Forelimb muscle (tissue), 1 donor: ENCODE results near the gene ASIC3. TPM values are rescaled to one million over a fixed set of nuclear protein-coding genes. Genes with fewer than 3 reads are reported as not detected.

ENCODE experiments used
- DNase-seq: peaks from one replicate; pipeline ENCODE4 v3.0.0-alpha.2; 2013; ENCODE audit warnings: low read depth
- polyA plus RNA-seq: library from polyadenylated mRNA; unstranded; fragments of 120-200 nt; gene quantifications from one replicate; pipeline ENCODE4 v1.2.1, GENCODE V29; 2013; ENCODE audit not compliant: insufficient read length

ASIC3 gene
- polyA plus RNA-seq, 1 donor: 6.8 TPM

DNA sequence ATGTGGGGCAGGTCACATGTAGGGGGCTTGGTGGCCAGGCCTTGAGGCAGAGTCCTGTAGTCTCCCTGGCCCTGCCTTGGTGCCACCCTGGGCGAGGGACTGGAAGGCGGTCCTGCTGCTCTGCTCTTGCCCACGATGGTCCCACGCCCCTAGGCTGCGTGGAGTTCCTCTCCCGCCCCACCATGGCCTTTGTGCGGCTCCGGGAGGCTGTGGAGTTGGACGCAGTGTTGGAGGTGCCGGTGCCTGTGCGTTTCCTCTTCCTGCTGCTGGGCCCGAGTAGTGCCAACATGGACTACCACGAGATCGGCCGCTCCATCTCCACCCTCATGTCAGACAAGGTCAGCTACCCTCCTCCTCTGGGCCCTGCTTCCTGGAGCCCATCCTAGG is 22.2 kb downstream of the ASIC3 start:
- DNase-seq: no peak

DNA sequence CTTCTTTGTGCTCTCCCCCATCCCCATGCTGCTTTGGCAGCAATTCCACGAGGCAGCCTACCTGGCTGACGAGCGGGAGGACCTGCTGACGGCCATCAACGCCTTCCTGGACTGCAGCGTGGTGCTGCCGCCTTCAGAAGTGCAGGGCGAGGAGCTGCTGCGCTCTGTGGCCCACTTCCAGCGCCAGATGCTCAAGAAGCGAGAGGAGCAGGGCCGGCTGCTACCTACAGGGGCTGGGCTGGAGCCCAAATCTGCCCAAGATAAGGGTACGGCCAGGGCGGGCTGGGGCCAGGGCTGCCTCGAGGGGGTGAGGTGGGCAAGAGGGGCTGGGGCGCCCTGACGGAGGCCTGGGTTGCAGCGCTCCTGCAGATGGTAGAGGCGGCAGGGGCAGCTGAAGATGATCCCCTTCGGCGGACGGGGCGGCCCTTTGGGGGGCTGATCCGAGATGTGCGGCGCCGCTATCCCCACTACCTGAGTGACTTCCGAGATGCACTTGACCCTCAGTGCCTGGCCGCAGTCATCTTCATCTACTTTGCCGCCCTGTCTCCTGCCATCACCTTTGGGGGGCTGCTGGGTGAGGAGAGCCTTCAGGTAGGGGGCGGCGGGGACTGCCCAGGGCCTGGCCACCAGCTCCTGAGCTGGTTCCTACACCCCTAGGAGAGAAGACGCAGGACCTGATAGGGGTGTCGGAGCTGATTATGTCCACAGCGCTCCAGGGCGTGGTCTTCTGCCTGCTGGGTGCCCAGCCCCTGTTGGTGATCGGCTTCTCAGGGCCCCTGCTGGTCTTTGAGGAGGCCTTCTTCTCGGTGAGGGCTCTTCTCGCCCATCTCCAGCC is 22.9 kb downstream of the ASIC3 start:
- DNase-seq: no peak

DNA sequence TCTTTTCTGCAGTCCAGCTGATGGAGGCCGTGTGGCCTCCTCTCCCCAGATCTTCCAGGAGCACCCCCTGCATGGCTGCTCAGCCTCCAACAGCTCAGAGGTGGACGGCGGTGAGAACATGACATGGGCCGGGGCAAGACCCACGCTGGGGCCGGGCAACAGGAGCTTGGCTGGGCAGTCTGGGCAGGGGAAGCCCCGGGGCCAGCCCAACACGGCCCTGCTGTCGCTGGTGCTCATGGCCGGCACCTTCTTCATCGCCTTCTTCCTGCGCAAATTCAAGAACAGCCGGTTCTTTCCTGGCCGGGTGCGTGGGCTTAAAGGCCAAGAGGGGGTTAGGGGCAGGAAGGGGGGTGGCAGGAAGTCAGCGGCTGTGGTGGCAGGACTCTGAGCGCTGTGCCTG is 25.7 kb downstream of the ASIC3 start:
- no peak for DNase-seq

DNA sequence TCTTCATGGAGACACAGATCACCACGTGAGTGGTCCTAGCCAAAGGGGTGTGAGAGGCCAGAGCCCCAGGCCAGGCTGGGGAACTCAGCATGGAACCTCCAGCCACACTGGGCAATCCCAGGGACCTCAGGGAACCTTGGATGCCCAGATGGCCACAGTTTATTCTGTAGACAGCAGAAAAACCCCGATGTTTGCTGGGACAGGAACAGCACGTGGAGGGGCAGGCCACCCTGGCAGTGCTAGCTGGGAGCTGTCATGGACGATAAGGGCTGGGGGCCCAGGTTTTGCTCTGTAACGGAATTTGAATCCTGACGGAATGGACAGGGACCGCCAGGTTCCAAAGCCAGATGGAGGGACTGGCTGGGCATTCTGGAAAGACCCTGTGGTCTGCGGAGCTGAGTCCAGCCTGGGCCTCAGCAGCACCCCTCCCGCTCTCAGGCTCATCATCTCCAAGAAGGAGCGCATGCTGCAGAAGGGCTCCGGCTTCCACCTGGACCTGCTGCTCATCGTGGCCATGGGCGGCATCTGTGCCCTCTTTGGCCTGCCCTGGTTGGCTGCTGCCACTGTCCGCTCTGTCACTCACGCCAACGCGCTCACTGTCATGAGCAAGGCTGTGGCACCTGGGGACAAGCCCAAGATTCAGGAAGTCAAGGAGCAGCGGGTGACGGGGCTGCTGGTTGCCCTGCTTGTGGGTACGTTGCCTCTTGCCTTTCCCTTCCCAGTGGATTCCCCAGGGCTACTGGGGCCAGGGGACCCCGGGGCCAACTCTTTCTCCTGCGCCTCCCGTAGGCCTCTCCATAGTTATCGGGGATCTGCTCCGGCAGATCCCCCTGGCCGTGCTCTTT is 26.7 kb downstream of the ASIC3 start:
- DNase-seq: no peak

DNA sequence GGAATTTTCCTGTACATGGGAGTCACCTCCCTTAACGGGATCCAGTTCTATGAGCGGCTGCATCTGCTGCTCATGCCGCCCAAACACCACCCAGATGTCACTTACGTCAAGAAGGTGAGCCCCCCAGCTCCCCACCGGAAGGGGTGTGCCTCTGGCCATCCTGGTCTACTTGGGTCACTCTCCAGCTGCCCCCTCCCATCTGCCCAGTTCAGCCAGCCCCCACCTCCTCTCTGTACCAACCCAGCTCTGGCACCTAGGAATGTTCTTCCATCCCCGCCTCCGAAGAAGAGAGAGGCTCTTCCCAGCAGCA is 27.3 kb downstream of the ASIC3 start:
- no peak for DNase-seq

DNA sequence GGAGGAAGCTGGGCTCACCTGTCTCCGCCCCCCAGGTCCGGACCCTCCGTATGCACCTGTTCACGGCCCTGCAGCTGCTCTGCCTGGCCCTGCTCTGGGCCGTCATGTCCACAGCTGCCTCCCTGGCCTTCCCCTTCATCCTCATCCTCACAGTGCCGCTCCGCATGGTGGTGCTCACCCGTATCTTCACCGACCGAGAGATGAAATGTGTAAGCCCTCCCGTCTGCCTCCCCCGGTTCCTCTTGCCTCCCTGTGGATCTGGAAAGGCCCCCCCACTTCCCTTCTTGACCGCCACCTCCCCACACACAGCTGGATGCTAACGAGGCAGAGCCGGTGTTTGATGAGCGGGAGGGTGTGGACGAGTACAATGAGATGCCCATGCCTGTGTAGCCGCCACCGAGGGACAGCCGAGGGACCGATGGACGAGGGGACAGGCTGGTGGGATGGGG is 27.7 kb downstream of the ASIC3 start:
- DNase-seq: no peak

DNA sequence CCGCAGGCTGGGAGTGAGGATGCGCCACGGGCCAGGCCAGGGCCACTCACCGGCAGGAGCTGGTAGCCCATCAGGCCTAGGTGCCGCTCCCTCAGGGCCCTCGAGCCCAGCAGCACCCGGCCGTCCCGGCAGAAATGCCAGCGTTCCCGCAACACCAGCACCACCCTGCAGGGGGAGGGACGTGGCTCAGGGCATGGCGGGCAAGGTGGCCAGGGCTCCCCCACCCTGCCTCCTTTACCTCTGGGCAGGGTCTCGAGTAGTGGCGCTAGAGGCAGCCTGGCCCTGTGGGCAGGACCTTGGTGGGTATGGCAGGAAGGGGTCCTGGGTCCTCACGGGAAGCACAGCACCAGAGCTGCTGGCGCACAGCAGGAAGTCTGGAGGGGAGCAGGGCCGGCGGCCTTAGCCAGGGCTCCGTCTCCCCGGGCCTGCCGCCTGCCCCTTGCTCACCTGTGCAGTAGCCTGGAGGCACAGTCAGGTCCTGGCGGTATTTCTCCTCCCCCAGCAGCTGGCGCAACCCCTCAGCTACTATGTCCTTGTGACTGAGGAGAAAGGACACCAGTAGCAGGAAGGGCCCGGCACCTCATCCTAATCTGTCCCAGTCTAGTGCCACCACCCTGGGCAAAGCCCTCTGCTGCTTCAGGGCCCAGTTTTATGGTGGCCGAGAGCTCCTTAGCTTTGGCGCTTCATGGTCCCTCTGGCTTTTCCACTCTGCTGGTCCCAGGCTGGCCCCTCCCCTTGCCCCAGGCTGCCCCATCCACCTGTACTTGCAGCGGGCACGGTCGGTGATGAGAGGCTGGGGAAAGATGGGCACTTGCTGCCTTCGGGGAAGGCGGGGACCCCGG is 28.8 kb downstream of the ASIC3 start:
- no peak for DNase-seq

DNA sequence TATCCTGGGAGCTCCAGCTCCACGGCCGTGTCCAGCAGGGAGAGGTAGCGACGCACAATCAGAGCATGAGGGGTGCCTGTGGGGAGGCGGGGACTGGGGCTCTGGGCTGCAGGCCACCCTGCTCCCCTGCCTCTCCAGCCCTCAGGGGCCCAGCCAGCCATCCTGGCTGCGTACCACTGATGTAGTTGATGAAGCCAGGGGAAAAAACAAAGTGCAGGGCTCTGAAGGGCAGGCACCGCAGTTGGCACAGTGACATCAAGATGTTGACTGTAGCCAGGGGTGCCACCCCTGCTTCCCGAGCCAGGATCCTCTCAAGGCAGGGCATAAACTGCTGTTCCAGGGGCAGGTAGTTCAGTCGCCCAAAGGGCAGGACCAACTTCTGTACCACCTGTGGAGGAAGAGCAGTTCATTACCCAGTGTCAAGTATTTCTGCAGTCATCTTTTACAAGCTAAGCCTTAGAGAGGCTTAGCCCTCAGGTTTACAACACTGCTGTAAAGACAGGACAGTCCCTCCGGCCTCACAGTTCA is 29.4 kb downstream of the ASIC3 start:
- no peak for DNase-seq

DNA sequence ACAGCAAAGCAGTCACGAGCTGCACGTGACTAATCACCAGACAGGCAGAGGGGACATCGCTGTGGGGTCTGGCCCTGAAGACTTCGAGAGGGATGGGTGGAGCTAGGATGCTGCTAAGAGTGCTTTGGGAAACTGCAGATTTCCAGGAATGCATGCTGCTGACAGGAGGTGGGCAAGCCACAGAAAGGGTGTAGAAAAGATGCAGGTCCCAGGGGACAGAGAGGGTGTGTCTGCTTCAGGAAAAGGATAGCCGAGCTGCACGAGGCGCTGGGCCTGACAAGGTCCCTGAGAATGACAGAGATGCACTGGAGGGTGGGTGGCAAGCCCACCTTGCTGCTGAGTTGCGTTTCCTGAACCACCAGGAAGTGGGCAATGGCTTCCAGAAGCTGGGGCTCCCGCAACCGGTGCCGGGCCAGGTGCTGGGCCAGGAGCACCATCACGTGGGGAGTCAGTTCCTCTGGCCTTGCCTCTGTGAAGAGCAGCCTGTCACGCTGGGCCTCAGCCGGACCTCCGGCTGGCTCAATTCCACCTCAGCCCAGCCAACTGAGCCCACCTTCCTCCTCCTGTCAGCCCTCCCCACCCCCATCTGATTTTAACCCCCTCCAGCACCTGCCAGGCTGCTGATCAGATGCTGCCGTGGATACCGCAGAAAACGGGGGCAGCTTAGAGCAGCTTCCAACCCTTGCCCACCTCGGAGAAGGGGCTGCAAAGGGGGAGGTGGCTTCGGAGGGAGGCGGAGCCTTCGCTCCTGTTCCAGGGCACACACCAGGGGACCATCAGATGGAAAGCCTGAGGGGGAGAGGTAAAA is 30.1 kb downstream of the ASIC3 start:
- DNase-seq: no peak

DNA sequence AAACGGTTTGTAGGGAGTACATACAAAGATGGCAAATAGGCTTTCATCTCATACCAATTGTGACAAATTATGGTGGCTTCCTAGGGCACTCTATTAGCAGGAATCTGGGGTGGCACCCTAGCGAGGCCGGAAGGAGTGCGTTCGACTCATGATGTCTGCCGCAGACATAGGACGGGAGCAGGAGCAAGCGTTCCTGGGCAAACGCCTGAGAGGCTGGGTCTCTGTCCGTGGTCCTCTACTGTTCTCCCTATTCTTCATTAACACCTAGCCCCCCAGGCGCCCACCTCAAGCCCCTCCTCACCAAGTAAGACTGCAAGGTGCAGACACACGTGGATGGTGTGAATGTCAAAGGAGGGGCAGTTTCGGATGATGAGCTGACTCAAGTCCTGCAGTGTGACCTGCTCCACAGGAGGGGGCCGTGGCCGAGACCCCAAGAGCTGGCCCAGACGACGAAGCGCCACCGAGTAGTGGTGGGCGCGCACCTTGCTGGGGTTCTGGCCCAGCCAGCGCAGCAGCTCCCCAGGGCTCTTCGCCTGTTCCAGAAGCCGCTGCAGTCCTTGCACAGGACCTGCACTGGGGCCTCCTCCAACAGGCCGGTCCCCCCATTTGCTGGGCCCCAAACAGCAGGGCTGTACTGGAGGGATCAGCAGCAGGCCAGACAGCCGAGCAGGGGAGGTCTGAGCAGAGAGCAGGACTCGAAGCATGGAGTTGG is 31.0 kb downstream of the ASIC3 start:
- DNase-seq: no peak

DNA sequence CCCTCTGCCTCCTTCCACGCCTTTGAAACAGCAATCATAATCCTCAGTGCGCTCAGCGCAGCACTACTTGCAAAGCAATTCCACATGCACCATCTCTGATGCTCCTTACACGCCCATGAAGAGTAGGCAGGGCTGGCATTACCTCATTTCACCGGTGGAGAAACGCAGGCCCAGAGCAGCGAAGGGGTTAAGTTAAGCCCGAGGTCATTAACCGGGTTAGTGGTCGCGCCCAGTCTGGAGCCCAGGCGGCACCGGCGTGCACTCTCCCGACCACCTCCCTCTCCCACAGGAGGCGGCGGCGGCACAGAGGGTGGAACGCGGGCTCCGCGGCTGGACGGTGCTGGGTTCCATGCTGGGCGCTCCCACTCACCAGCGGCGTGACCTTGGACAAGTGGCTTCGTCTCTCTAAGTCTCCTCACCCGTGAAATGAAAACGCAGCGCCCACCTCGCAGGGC is 31.8 kb downstream of the ASIC3 start:
- DNase-seq: no peak

DNA sequence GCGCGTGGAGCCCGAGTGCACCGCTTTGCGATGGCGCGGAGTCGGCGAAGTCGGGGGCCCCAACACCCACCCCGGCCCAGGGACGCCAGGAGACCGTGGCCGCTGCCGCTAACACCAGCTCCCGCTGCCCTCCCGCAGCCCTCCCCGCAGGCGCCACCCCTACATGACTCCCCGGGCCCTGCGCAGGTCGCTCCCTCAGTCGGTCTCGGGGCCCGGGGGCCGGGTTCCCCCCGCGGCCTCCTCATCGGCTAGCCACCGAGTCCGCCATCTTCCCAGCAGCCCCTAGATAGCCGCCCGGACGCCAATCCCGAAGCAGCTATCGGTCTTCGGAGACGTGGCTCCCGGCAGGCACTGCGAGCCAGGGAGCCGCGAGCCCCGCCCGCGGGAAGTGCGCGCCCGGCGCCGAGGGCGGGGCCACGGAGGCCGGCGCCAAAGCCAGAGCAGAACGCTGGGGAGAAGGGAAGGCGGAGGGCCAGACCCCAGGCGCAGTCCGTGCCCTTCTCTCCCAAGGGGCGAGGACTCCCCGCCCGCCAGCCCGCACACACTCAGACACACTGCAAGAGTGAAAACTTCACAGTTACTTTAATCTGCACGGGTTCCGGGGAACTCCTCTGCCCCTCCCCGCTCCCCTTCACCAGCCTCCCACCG is 32.3 kb downstream of the ASIC3 start, which contains the start of gene FASTK:
Gene FASTK, minus strand, starts transcription at position 288 of the 648 bp plus-strand sequence. Its CDS starts 43 bp downstream, at position 245.
- peak; percentile 79 for DNase-seq

DNA sequence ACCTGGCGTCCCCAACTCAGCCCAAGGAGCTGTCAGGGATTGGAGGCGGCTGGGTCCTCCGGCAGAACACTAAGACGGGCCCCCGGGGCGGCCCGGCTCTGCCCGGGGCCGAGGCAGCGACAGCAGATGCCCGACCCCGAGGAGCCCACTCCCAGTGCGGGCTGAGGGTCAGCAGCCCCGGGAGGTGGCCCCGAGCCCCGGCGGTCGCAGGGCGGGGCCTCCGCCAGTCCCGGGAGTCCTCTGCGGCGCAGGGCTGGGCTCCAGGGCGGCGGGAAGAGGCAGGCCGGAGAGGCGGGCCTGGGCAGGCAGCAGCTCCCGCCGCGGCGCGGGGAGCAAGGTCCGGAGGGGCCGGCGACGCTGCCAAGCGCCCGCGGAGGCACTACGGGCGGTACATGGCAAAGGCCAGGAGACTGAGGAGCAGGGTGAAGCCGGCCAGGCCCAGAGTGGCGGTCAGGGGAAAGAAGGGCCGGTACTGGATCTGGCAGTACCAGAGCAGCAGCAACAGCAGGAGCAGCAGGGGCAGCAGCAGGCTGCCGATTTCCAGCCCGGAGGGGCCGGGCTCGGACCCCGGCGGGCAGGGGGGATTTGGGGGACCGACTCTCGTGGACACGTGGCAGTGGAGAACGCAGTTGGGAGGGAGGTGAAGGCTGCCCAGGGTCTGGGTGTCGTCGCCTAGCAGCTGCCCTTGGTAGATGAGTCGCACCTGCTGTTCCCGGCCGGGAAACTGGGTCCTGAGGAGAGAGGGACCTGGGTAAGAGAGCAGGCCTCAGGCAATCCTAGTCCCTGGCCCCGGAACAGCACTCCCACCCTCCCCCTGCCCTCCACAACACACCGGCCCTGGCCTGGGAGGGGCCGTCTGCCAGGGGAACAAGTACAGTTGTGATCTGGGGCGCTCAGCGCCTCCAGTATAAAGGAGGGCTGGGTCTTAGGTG is 33.1 kb downstream of the ASIC3 start:
- no peak for DNase-seq

DNA sequence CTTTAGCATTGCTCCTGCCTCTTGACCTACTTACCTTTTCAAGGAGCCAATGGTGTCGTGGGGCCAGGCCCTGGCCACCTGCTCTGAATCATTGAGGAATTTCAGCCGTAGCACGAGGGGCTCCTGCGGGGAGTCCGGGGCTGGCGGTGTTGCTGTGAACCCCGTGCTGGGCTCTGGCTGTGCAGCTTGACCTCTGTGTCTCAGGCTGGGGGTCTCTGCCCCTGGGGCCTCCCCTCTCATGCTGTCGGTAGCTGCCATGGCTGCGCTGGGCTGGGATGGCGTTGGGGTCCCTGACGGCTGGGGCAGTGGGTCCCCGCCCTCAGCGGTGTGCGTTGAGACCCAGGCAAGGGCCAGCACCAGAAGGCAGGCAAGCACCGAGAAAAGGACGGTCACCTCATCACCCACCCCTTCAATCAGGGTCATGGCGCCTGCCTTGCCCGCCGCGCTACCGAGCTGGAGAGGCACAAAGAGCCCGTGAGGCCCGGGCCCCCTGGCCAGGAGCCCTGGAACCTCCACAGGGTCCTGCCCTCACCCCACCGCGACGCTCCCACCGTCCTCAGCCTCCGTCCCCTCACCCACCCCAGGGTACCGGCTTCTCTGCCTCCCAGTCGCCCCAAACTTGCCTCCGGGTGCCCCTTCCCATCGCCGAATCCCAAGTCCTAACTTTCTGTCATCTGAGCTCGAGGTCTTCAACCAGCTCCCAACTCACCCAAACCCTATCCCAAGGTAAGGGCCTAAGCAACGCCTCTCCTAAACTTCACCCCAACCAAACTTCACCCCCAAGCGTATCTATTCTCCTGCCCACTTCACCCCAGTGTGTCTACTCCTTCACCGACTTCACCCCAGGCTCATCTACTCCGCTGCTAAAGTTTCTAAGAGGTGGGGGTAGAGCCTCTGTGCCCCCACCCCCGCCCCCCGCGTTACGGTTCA is 34.1 kb downstream of the ASIC3 start:
- no peak for DNase-seq

DNA sequence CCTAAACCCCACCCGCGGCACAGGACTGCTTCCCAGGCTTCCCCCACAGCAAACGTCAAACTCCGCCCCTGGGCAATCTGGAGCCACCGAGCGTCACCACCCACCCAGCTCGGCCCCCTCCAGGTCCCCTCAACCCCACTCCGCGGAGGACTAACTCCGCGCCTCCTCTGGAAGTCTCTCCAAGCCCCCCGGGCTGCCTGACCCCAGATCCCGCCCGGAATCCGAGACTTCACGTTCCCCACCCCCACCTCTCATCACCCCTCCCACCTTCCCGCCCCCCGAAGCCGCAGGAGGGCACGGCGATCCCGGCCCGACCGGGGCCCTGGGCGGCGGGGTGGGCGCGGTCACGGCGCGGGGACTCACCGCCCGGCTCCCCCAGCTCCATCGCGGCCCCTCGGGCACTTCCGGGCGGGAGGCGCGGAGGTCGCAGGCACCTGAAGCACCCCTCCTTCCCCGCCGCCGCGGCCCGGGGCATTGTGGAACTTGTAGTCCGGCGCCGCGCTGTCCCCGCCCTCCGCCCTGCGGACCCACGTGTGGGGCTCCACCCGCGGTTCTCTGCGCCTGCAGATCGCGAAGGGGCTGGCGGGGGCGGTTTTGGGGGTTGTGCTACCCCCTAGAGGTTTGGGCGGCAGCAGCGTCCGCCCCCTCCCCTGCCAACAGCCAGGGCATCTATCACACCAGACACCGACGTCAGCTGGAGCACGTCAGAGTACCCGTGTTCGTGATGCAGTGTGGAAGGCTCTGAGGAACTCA is 34.9 kb downstream of the ASIC3 start, which contains the start of gene TMUB1:
Gene TMUB1, minus strand, starts transcription at position 423 of the 753 bp plus-strand sequence. CDS start 930 bp downstream, outside the sequence.
- DNase-seq: no peak

DNA sequence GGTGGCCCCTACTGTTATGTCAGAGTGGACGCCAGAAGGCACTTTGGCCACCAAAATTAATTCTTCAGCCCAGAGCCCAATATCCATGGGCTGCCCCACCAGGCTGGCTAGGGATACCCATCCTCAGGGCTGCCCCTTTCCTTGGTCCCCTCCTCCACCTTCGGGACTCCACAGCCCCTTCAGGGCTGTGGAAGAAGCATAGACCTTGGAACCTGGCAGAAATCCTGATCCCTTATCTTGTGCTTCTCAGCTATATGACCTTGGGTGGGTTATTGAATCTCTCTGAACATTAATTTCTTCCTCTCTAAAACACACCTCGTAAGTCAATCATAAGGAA is 35.5 kb downstream of the ASIC3 start:
- no peak for DNase-seq

DNA sequence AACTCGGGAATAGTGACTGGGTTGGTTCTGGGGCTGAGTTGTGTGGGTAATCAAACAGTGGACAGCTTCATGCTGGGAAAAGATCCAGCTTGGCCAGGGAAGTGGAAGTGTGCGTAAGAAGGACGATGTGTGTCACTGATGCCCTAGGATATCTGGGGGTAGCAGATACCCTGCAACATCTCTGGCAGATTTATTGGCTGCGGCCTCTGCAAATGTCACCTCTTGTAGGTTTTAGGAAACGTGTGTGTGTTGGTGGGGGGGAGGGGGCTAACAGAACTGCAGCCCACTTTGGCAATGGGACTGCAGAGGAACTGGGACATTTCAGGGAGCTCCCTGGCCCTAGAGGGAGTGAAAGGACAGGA is 37.0 kb downstream of the ASIC3 start:
- DNase-seq: no peak
